HG03354 (cell line): Measurements from ENCODE around the gene NCAM1.

Experiments
- ATAC-seq: cut with Tn5 transposase; IDR thresholded peaks from one replicate; pipeline ENCODE4 v1.9.1; 2021; ENCODE audit warnings: mild to moderate bottlenecking; ENCODE audit not compliant: unreplicated experiment, poor library complexity, severe bottlenecking

NCAM1 gene

DNA sequence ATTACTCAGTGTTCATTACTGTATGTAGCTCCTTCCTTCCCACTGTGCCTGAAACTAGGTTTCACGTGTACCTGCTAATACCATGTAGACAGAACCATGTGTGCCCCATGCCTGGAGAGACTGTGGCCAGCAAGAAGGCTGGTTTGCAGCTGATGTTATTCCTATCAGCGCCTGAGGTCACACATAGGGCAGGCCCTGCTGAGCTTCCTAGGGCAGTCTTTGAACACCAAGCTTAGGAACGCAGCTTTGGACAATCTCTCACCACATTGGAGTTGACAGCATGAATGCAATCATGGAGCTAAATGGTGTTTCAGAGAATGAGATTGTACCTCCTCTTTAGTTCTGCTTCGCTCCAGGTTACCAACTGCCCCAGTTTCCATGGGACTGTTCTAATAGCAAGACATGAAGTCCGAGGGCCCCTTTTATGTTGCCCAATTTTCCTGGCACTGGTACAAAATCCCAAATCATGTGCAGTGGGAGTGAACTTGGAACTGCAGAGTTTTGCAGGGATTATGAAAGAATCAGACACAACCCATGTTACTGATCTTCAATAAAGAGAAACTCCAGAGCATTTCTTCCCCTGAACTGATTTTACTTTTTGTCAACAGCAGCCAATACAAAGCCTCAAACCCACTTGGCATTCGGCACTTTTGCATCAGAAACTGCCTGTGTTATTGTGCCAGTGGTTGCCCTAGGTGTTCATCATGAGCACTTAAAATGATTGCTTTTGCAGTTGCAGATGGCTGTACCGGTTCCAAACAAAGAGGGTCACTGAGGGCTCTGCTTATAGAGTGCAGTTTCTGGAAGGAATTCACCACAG lies 199.0 kb downstream of the NCAM1 start:
- no peak for ATAC-seq

DNA sequence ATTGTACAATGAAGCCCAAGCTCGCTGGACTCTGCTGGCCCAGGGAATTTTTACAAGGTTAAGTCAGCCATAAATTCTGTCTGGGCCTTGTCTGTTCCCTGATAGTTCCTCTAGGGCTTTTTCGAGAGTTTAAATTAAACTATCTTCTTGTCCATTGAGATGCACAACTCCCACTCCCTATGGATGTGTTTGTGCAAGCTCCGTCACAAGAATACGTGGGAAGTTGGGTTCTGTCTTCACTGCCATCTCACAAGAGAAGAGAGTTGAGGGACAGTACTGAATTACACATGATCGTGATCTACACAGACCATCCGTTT lies 199.5 kb downstream of the NCAM1 start:
- ATAC-seq = no peak

DNA sequence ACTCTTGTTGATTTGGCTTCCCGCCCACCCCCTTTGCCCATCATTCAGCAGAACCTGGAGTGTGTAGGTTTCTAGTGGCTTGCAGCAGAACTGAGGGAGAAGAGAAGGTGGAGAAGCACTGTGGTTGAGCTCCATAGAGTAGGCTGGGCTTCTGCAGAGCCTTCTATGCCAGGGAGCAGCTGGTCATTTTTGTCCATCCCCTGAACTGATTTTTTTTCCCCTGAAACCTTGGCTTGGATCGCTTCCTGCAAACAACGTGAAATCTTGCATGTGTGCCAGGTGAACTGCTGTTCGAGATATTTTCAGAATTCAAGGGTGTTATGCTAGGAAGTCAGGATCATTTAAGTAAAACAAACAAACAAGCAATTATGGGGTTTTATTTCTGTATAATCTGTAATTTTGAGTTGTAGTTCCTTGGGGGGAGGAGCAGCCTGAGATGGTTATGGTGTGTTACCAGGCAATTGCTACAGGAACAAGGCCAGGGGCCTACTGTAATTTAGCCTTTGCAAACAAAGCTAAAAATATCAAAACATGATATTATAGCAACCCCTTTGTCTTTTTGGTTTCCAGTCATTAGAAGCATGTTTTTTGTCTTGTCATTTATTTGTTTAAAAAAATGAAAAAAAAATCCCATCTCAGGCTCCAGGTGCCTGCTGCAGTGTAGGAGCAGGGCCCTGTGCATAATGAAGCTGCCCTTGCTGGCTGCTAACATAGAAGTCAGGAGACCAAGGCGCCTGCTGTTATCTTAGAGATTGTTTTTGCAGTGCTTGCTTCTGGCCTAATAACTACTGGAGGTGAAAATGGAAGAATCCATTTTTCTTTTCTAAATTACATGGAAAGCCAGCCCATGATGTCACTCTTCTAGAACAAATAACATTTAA lies 200.7 kb downstream of the NCAM1 start:
- ATAC-seq = no peak

DNA sequence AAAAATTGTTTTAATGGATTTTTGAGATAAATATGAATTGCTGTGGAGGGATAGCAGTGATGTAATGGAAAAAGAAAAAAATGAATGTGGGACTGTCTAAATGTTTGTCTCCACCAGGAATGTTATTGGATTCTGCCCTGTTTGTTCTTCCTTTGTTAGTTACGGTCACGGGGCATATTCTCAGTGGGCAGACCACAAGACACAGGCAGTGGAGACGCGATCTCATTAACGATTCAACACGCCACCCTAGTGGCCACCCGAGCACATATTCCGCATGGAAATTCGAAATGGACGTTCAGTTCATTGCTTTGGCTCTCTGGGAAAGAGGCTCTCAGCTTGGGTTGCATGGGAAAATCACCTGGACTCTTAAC lies 201.4 kb downstream of the NCAM1 start:
- ATAC-seq = no peak

DNA sequence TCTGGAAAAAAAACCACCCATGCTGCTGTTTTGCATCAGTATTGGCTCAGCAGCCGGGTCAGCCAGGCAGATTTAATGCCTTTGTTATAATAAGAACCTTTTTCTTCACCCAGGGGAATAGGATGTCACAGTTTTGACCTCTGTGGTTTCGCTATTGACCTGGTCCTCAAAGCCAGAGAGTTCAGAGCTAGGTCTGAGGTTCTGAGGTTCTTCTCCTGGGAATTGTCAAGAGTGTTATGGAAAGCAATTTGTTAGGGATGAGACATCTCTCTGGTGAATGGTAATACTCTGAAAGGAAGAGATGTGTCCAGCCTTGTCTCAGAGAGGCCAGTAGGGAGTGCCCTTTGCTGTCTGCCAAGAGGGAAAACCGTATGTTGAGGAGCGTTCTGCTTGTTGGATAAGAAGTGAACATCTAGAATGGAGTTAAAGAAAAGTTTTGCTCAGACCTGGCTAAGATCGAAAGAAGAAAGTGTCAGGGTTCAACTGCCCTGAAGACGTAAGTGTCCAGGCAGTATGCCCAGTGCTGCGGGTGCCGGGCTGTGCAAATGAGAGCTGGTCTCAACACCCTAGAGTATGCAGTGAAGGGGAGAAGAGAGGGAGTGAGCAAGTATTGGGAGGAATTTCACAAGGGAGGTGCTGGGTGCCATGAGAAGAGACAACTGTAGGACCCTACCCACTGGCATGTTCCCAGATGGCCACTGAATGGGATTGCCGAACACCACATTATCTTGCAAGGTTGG lies 202.2 kb downstream of the NCAM1 start:
- ATAC-seq = no peak

DNA sequence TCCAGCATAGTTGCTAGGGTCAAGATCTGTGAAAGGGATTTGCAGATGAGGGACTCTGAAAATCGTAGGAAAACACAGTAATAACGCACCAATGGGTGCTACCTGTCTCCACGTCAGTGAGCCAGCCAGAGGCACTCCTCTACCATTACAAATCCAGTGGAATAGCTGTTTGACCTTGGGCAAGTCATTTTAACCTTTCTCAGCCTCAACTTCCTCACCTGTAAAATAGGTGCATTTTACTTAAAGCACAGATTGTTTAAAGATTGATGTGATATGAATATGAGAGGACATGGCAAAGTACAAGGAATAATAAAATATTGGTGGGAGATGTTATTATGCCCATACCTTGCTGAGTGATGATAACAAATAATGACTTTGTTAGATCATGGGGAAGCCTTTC lies 205.1 kb downstream of the NCAM1 start:
- no peak for ATAC-seq

DNA sequence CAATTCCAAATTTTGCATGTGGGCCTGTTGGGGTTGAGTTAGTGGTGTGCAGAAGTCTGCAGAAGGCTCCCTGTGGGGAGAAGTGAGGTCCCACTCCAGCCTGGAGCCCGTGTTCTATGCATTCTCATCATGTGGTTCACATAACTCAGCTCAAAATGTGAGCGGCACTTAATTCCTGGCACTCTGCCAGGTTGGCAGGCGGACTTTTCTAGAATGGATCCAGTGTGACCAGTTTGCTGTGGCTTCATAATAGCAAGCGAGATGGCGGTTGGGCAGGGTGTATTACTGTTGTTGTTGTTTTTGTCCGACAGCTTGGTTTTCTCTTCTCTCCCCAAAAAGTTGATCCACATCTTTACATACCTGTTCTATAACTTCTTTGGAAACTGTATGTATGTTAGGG lies 206.4 kb downstream of the NCAM1 start:
- no peak for ATAC-seq

DNA sequence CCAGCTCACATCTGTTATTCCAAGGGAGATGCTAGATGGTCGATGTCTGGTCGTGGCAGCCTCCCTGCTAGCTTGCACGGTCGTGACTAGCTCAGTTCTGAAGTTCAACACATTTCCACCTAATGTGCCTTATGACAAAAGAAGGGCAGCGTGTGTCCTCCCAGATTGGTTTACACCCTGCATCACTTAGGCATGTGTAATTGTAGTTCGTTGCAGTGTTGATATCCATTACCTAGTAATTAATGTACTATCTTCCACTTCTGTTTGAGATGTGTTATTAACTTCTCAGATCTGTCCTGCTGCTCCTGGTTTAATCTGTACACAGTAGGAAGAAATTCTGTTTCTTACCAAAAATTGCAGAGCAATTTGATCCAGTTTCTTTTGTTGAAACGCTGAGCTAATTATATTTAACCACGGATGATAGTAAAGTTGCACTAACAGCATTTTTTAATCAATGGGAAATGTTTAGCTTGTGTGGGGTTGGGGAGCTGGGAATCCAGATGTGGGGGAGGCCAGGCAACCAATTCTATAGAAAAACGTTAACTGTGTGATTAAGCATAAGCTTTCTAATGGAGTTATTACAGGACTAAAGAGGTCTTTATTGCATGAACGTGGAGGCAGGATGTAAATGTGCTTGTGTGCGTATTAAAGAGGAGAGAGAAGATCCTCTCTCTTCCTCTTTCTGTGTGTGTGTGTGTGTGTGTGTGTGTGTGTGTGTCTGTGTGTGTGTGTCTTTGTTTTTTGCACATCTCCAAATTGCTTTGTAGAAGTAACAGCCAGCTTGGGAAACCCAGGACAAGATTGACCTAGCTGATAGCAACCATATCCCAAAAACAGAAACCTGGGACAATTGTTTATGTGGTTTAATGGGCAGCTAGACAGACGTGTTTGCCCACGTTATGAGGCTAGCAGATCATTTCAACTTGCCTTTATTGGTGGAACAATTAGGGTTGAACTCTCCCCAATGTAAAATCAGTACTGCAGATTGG lies 207.4 kb downstream of the NCAM1 start:
- no peak for ATAC-seq

DNA sequence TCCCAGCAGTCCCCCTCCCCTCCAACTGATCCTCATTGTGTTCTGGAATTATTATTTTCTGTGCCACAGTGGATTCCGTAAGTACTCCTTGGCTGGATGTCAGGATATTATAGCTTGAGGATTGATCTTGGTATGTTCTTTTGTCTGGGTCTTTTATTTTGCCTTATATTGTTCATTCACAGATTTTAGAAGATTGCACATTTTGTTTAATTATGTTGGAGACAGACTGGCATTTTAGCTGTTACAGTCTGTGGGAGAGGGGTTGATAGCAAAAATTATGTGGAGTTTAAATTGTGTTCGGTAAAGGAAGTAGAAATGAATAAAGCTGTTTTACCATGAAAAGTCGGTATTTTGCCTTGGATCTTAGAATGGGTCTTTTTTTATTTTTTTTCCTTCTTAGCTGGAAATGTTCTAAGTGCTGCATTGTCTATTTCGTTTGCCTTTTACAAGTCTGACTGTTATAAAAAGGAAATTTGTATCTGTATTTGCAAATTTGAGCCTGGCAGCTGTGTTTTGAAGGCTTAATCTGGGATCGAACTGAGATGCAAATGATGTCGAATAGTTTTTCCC lies 211.2 kb downstream of the NCAM1 start:
- no peak for ATAC-seq

DNA sequence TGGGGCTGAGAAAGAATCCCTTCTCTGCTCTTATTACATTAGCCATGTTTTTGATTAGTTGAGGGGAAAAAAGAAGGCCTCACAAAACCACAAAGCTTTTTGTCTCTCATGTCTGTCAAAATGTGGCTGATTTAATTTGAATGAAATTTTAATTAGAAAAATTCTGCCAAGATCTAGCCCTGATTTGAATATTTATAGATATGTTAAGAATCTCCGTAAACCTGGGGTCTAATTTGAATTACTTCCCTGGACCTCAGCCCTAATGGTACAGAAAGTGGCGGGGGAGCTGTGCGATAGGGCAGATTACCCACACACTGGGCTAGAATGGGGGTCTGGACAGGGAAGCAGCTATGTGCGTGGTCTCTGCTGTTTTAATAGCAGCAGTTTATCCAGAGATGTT lies 211.9 kb downstream of the NCAM1 start:
- ATAC-seq = no peak

DNA sequence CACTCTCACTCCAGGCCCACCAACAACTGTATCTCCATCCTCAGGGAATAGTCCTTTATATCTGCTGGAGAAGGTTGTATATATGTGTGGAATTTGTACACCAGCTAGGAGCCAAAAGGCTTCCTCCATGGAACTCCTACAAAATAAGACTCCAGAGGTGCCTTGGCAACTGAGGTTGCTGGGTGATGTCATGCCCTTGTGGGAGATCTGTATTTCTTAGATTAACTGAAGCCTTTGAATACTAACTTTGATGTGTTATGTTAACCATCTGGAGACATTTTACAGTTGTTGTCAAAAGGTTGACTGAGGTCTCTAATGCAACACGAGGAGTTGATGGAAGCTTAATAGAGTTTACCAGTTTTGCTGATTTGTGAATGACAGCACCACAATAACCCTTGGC lies 213.7 kb downstream of the NCAM1 start:
- no peak for ATAC-seq

DNA sequence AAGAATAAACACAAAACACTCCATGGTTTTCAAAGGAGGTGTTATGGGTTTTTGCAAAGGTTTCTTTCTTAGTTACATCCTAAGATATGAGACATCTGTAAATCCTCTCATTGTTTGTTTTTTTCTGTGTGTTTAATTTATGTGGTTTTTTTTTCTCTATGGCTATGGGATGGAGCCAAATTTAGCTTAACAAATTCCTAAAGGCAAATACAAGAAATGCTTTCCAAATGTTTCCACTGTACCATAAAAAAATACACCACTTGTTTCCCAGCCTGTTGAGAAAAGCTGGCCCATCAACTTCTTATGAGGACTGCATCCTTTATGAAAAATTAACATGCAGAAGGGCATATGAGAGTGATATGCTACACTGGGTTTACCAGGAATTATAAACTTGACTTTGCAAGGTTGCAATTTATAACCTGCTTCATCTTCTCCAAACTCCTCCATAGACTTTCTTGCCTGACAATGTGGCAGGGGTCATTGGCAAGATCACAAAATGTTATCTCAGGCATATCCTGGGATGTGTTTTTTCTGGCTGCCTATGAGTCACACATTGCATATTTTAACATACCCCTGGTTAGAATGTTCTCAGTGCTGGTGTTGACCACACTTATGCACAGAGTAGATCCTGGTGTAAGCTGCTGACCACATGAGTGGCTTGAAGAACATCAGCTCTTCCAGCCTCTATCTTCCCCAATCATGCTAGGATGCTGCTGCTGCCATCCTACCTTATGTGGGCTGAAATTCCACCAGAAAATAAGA lies 215.6 kb downstream of the NCAM1 start:
- ATAC-seq = no peak

DNA sequence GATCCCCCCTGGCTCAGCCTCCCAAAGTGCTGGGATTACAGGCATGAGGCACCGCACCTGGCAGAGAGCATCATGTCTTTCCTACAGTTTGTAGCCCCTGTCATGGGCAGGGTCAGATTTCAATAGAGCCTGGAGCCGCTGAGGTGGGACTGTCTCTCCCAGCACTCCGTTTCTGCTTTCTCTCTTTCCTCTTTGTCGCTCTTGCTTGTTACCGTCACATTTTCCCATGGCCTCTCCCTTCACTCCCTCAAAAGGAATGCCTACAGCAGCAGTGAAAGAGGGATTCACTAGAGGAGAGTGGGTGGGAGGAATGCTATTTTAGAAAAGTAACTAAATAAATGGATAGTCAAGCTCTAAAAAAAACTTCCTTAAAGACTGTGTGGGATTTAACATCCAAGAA lies 216.5 kb downstream of the NCAM1 start:
- ATAC-seq = no peak

DNA sequence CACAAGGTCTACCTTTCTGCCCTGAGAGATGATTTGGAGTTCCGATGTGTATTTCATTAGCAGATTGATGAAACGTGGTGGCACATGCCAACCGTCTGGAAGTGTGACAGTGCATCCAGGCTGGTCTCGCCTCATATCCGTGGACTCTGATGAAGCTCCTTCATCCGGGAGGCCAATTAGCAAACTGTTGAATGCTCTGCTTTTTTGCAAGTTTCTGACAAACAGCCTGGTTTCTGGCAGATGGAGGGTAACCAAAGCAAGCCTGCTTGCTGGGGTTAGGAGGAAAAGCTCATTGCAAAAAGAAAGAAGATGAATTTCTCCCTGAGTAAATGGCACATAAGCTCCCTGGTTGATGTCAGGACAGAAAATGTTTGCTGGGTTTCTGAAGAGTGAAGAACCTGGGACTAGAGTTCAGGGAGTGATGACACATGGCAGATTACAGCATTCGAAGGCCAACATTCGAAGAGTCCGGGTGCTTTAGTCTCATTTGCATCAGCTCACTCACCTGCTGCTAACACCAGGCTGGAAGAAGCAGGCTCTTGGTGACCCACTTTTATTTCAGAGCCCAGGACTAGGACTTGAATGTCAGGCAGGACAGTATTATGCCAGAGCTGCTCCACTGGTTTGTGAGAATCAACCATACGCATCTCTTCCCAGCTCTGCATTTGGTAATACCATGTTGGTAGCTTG lies 217.3 kb downstream of the NCAM1 start:
- no peak for ATAC-seq

DNA sequence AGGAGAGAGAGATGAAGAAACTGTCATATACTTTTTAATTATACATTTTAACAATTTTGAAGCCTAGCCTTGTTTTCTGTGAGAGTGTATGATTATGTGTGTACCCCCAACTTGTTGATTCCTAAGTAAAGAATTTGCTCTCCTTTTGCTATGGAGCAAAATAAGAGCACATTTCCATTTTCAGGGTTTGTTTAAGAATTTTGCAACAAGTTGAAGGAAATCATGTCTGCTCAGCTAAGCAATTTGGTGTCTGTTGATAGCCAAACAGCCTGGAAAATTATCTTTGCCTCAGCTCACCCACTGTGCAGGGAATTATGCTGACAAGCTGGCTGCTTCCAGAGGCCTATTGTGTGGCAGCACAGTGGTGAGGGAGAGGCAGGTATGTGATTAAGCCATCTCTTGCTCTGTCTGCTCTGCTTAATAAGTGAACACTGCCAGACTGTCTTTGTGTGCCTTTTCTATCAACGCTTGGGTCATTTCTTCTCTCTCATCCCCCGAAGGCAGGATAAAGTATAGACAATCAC lies 218.0 kb downstream of the NCAM1 start:
- ATAC-seq = no peak

DNA sequence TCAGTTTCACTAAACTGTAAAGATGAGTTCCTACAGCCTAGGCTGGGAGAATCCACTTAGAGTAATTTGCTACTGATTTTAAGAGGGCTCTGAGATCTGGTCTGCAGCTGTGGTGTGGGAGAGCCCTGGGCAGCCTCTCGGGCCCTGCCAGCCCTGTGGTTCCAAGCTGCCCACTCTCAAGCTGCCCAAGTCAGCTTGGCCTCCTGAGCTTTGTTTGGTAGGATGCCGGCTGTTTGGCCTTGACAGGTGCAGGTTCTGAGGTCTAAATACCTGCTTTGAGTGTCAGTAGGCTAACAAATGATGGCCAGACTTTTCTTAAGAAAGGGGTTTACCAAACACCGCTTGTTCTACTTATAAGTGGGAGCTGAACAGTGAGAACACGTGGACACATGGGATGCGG lies 219.9 kb downstream of the NCAM1 start:
- no peak for ATAC-seq

DNA sequence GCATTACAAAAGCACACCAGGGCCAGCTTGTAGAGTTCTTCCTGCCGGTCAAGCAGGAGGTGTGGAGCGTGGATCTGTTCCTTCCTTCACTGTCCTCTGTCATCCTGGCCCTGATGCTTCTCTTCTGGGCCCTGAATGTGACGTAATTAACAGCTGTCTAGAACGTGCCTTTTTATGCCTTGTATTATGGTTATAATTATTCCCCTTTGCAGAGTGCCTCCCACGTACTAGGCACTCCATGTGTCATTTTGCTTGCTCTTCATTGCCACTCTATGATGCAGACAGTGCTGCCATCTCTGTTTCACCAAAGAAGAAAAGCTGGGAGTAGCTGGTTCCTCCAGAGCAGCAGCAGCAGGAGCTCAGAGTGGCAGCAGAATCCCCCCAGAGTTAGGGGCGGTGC lies 221.1 kb downstream of the NCAM1 start:
- ATAC-seq = no peak

DNA sequence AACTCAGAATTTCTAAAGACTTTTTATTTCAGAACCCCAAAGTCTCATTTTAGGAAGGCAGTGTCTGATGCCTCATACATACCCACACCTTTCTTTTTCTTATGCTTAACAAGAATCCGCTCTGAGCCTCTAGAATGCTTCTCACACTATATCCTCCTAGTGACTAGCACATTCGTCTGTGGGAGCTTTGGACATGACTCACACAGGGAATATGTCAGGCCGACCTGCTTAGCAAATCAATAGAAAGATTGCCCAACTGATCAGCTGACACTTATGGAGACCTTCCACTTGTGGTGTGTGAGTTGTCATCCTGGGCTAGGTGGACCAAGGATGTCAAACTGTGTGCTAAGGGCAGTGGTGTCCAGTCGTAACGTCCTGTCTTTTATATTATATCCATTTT lies 223.3 kb downstream of the NCAM1 start:
- no peak for ATAC-seq
